ENCODE measurements around the gene CCR2.

Gene CCR2

GRCh38 chr3:46356276-46356675, 2.4 kb downstream of the CCR2 start:
- DNase-seq = no peak

DNA sequence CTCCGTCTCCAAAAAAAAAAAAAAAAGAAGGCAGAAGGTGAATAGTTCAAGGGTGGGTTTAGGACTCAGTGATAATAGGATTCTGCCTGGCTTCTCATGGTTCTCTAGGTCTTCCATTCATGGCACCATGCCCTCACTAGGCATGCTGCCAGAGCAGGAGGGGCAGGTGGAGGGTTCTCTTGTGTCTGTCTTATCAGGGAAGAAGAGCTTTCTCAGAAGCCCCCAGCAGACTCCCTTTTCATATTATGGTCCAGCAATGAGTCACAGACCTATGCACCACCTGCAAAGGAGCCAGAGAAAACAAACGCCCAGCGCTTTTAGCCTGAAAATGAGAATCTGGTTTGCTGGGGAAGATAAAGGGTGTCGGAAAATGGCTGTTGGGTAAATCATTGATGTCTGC, 3.0 kb downstream of the CCR2 start:
- DNase-seq = no peak

DNA sequence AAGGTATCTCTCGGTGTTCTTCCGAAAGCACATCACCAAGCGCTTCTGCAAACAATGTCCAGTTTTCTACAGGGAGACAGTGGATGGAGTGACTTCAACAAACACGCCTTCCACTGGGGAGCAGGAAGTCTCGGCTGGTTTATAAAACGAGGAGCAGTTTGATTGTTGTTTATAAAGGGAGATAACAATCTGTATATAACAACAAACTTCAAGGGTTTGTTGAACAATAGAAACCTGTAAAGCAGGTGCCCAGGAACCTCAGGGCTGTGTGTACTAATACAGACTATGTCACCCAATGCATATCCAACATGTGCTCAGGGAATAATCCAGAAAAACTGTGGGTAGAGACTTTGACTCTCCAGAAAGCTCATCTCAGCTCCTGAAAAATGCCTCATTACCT, 4.6 kb downstream of the CCR2 start:
- no peak for DNase-seq

DNA sequence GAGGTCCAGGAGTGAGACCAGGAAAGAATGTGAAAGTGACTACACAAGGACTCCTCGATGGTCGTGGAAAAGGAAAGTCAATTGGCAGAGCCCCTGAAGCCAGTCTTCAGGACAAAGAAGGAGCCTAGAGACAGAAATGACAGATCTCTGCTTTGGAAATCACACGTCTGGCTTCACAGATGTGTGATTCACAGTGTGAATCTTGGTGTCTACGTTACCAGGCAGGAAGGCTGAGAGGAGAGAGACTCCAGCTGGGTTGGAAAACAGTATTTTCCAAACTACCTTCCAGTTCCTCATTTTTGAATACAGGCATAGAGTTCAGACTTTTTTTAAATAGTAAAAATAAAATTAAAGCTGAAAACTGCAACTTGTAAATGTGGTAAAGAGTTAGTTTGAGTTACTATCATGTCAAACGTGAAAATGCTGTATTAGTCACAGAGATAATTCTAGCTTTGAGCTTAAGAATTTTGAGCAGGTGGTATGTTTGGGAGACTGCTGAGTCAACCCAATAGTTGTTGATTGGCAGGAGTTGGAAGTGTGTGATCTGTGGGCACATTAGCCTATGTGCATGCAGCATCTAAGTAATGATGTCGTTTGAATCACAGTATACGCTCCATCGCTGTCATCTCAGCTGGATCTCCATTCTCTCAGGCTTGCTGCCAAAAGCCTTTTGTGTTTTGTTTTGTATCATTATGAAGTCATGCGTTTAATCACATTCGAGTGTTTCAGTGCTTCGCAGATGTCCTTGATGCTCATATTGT, 6.0 kb downstream of the CCR2 start:
- no peak for DNase-seq

DNA sequence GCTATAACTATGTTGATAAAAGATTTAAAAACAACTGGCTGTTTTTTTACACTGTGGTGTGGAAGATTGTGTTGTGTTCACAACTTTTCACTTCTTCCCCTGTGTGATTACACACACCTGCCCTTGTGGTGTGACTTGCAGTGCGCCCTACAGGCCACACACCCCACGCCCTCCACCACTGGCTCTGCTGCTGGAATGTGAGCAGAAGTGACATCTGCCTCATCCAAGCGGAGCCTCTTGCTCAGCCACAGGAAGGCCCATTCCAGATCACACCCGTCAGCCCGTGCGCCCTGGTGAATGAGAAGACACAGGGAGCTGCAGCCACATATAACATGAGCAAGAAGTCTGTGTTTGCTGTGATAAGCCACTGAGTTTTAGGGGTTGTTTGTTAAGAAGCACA, 7.0 kb downstream of the CCR2 start:
- DNase-seq = no peak

GRCh38 chr3:46361408-46362283, 7.7 kb downstream of the CCR2 start:
- no peak for DNase-seq

DNA sequence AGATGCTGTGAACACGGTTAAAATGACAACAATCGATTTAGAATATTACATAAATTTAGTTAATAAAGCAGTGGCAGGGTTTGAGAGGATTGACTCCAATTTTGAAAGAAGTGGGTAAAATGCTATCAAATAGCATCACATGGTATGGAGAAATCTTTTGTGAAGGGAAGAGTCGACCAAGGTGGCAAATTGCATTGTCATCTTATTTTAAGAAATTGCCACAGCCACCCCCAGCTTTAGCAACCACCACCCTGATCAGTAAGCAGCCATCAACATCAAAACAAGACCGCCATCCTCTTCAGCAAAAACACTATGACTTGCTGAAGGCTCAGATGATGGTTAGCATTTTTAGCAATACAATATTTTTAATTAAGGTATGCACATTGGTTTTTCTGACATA, 11.1 kb downstream of the CCR2 start:
- no peak for DNase-seq

DNA sequence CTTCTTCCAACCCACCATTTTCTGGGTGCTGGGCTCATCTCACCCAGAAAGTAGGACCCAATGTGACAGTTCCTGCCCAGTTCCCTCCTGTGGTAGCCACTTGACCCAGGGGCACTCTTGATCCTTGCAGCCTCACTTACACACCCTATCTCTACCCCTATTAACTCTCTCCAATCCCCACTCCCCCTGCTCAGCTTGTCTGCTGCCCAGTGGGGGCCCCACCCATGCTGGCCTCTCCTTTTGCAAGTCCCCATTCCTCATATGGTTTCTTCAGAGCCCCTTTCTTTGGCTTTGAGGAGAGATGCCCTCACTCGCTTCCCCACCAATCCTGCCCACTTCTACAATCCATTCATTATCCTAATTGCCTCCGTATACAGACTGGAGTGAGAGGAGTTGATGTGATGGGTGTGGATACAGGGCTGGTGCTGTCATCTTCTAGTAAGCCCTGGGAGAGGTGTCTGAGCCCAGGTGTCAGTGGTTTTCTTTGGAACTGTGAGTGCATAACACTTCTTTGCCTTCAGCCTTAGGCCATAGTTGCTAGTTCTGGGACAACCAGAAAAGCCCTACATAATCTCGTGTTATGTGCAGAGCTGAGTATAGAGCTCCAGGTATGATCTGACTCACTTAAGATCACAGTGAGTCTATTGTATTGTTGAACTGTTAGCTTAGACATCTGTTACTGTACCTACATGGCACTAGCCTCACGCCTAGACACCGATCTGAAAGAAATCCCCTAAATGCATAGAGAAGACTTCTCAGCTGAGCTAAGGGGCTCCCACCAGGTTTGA, 12.0 kb downstream of the CCR2 start:
- DNase-seq = no peak

DNA sequence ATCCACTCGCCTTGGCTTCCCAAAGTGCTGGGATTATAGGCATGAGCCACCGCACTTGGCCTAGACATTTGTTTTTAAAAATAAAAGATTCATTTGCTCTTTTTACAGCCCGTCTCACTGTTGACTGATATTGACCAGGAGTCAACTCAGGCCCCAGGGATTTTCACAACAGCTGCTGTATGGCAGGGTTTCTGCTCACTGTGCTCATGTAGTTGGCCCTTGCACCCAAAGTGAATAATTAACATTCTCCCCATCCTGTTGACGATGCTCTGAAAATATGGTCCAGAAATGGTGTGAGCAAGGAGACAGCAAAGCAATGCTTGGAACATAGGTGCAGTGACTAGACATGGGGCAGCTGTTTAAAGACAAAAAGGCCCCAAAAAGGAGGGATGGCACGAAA, 13.9 kb downstream of the CCR2 start:
- DNase-seq = no peak

DNA sequence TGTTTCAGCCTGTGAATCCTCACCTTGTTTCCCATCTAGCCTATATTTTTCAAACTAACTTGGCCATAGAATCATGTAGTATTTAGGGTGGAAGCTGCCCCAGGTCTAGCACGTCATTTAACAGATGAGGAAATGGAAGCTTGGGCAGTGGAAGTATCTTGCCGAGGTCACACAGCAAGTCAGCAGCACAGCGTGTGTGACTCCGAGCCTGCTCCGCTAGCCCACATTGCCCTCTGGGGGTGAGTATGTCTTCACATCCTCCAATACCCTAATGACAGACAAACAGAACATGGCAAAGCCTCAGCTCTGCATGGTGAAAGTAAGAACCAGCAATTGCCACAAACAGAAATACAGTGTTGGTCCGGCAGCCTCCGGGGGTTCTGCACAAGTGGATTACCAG, 14.7 kb downstream of the CCR2 start:
- no peak for DNase-seq

DNA sequence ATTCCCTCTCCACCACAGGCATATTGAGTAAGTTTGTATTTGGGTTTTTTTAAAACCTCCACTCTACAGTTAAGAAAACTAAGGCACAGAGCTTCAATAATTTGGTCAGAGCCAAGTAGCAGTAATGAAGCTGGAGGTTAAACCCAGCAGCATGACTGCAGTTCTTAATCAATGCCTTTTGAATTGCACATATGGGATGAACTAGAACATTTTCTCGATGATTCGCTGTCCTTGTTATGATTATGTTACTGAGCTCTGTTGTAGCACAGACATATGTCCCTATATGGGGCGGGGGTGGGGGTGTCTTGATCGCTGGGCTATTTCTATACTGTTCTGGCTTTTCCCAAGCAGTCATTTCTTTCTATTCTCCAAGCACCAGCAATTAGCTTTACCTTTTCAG, 15.2 kb downstream of the CCR2 start:
- no peak for DNase-seq

- no peak for DNase-seq
Measured at GRCh38 chr3:46369675-46370132, 15.8 kb downstream of the CCR2 start.

GRCh38 chr3:46370839-46371518, 17.1 kb downstream of the CCR2 start, which contains the start of gene CCR5:
Gene CCR5 (plus strand): TSS chr3:46370946. CDS start chr3:46372903, 1,957 bp downstream.
- no peak for DNase-seq

GRCh38 chr3:46371519-46372340, 17.8 kb downstream of the CCR2 start:
- DNase-seq = no peak

DNA sequence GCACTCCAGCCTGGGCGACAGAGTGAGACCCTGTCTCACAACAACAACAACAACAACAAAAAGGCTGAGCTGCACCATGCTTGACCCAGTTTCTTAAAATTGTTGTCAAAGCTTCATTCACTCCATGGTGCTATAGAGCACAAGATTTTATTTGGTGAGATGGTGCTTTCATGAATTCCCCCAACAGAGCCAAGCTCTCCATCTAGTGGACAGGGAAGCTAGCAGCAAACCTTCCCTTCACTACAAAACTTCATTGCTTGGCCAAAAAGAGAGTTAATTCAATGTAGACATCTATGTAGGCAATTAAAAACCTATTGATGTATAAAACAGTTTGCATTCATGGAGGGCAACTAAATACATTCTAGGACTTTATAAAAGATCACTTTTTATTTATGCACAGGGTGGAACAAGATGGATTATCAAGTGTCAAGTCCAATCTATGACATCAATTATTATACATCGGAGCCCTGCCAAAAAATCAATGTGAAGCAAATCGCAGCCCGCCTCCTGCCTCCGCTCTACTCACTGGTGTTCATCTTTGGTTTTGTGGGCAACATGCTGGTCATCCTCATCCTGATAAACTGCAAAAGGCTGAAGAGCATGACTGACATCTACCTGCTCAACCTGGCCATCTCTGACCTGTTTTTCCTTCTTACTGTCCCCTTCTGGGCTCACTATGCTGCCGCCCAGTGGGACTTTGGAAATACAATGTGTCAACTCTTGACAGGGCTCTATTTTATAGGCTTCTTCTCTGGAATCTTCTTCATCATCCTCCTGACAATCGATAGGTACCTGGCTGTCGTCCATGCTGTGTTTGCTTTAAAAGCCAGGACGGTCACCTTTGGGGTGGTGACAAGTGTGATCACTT, 18.8 kb downstream of the CCR2 start:
- no peak for DNase-seq

GRCh38 chr3:46374755-46375154, 20.8 kb downstream of the CCR2 start:
- DNase-seq = no peak

- no peak for DNase-seq
Measured at GRCh38 chr3:46375218-46375617, 21.3 kb downstream of the CCR2 start.

- DNase-seq = no peak
Measured at GRCh38 chr3:46375814-46376213, 21.9 kb downstream of the CCR2 start.

DNA sequence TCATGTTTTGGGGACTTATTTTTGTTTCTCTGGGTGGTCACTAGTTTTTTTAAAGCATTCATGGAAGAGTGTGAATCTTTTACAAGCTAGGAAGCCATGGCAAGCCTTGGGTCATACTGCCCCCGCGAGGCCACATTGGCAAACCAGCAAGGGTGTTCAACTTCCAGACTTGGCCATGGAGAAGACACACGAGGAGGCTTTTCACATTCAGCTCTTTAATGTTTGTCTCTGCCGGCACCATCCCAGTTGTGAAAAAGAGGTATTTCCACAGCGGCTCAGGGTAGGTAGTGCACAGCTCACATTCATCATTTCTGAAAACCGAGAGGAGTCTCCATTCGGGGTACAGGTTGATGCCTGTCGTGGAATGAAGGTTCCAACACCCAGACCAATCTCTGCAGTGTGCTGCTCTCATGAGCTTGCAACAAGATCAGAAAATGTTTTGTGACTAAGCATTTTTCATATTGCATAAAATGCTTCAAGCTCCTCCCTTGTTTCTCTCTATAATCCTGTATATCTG, 24.6 kb downstream of the CCR2 start:
- DNase-seq = no peak

- DNase-seq = no peak
Measured at GRCh38 chr3:46380471-46381221, 26.7 kb downstream of the CCR2 start.

Measured in T1000 (cell line).